Ovary (tissue), 9 donors: Measurements from ENCODE around the gene COPRS. TPM values are rescaled to one million over a fixed set of nuclear protein-coding genes. Genes with fewer than 3 reads are reported as not detected.

ENCODE experiments used
- DNase-seq, 5 donors: peaks; one replicate each; pipeline ENCODE4 v3.0.0-alpha.2; 2019 to 2020
- H3K27ac ChIP-seq, 2 donors: fragments of 200-600 bp; one replicate each; pipeline versions ENCODE4 v1.5.1 to v1.8.0; 2019 to 2022
- H3K27me3 ChIP-seq: fragments of 200-600 bp; one replicate; pipeline ENCODE4 v1.8.0; 2022
- H3K36me3 ChIP-seq: fragments of 200-600 bp; sonication (generic); one replicate; pipeline ENCODE4 v1.5.1; 2019
- H3K4me1 ChIP-seq: one replicate; pipeline ENCODE4 v1.8.1; 2013; ENCODE audit warnings: mild to moderate bottlenecking, moderate library complexity; ENCODE audit not compliant: insufficient read depth
- H3K4me3 ChIP-seq: fragments of 200-600 bp; sonication (generic); one replicate; pipeline ENCODE4 v1.5.1; 2017
- H3K9me3 ChIP-seq, 2 donors: fragments of 200-600 bp in 1 of 2; sonication (generic) in 1 of 2; one replicate each; pipeline versions ENCODE4 v1.5.1 to v1.8.1; 2013 to 2019; ENCODE audit warnings: mild to moderate bottlenecking in 1 of 2, moderate library complexity in 1 of 2
- EP300 ChIP-seq: sonication (generic); formaldehyde crosslinking; IDR thresholded peaks from one replicate; pipeline ENCODE4 v1.6.1; 2017; ENCODE audit warnings: antibody characterized with exemption
- POLR2A ChIP-seq: fragments of 450-650 bp; IDR thresholded peaks from one replicate; pipeline ENCODE4 v1.6.1; 2017; ENCODE audit warnings: antibody characterized with exemption, mild to moderate bottlenecking, moderate library complexity
- WGBS, 3 donors: extraction: QIAGEN DNeasy Blood & Tissue Kit in 1 of 3; methylation state at CpG; one replicate each; pipeline versions ENCODE4 v1.1.5 to v1.1.7; 2013 to 2017; 5-methylcytosine and 5-hydroxymethylcytosine counted together
- intact Hi-C, 4 donors: fragments of 100-400 bp; cut with DNase I; formaldehyde crosslinking; loops; one replicate each; pipeline versions ENCODE4 v1.11.0 to v1.15.1; 2022 to 2023
- polyA plus RNA-seq, 2 donors: library from polyadenylated mRNA; stranded (reverse); fragments of 200-250 nt in 1 of 2; fragments of 350-450 nt in 1 of 2; fragmentation: Illumina TruSeq in 1 of 2; extraction: RNeasy Lipid Tissue Mini Kit (QIAGEN cat#74804) in 1 of 2; gene quantifications; one replicate each; pipeline ENCODE4 v1.2.3, GENCODE V29; 2013 to 2014
- total RNA-seq, 7 donors: library from RNA; depleted of rRNA in 2 of 7; stranded (reverse); fragments of >200 nt in 2 of 7; fragmentation: NEBNext Ultra II Directional in 3 of 7; extraction: Animal tissue kit (Norgen Biotek cat#: 25700) in 3 of 7; gene quantifications; one replicate each; pipeline versions ENCODE4 v1.1.0 to v1.2.4, GENCODE V29; 2016 to 2023
- TF ChIP-seq, protein P1 (sequence below), 3 donors: fragments of 450-650 bp in 2 of 3; fragments of 200-600 bp in 1 of 3; IDR thresholded peaks; one replicate each; pipeline versions ENCODE4 v1.5.1 to v1.8.0; 2016 to 2022; ENCODE audit warnings: antibody characterized with exemption in 3 of 3, mild to moderate bottlenecking in 1 of 3
- donor health status: DM: no; HTN: no; CAD: no; lungs with moderate emphysema.
- donor health status: DM: no; HTN: no; CAD: no.
- donor health status: Bipolar disorder and iron deficiency.
- donor health status: DM: yes; HTN: yes; CAD: no.
- donor health status: DM: no; HTN: no; CAD: no.
- donor health status: DM: yes; HTN: yes; CAD: no.

Gene COPRS
- total and polyA plus RNA-seq, 9 donors: 43.7 to 116 (median 53.9) TPM

DNA sequence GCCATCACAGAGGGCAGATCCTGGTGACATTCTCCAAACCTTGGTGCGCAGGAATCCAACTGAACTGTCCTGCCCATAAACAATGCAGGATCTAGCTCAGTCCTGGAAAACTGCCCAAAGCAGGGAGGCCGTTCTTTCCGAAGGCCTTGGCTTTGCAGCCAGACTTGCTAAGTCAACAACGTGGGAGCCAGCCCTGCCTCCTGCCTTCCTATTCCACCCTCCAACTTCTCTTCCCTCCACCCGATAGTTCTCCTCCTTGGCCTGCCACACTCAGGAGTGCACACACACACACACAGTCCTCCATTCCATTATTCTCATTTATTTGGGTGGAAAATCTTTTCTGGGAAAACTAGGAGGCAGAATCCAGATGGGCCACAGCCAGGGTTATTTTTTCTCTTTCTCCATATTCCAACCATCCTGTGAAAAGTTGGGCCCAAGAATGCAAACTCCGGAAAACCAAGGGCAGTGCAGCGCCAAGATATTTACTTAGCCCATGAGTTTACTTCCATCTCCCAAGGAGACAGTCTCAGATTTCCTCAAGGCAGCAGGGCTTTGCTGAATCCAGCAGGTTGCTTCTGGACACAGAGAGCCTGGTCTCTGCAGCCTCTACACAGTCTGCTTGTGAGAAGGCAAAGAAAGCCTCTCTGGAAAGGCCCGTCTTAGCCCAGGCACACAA, 15.8 kb downstream of the COPRS start:
- intact Hi-C loops: loop anchor here in 3 of 4 donors (2.0 to 10.0 kb wide), 4 partner anchors 284 to 408 kb away; no protein-coding TSS in a partner anchor
- 7 to 14% (median 10%) methylated on average over 8 of the region's 8 CpGs for WGBS, 3 donors
- DNase-seq: peak; percentile 71 to 80 (median 74)
- H3K27me3 ChIP-seq: no peaks in the 10 kb centered on the region
- TF ChIP-seq POLR2A (no peak), EP300 (no peak)
- TF ChIP-seq, protein P1, sequence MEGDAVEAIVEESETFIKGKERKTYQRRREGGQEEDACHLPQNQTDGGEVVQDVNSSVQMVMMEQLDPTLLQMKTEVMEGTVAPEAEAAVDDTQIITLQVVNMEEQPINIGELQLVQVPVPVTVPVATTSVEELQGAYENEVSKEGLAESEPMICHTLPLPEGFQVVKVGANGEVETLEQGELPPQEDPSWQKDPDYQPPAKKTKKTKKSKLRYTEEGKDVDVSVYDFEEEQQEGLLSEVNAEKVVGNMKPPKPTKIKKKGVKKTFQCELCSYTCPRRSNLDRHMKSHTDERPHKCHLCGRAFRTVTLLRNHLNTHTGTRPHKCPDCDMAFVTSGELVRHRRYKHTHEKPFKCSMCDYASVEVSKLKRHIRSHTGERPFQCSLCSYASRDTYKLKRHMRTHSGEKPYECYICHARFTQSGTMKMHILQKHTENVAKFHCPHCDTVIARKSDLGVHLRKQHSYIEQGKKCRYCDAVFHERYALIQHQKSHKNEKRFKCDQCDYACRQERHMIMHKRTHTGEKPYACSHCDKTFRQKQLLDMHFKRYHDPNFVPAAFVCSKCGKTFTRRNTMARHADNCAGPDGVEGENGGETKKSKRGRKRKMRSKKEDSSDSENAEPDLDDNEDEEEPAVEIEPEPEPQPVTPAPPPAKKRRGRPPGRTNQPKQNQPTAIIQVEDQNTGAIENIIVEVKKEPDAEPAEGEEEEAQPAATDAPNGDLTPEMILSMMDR (IDR thresholded peaks at IDR 0.05): no peak
- no peak overlapping the region for H3K4me3 ChIP-seq
- H3K4me1 ChIP-seq: peaks cover 8% of the 10 kb centered on the region
- no peaks in the 10 kb centered on the region for H3K9me3 ChIP-seq
- H3K36me3 ChIP-seq: no peaks in the 10 kb centered on the region
- peak overlapping the region in 1 of 2 donors; percentile 55 for H3K27ac ChIP-seq

DNA sequence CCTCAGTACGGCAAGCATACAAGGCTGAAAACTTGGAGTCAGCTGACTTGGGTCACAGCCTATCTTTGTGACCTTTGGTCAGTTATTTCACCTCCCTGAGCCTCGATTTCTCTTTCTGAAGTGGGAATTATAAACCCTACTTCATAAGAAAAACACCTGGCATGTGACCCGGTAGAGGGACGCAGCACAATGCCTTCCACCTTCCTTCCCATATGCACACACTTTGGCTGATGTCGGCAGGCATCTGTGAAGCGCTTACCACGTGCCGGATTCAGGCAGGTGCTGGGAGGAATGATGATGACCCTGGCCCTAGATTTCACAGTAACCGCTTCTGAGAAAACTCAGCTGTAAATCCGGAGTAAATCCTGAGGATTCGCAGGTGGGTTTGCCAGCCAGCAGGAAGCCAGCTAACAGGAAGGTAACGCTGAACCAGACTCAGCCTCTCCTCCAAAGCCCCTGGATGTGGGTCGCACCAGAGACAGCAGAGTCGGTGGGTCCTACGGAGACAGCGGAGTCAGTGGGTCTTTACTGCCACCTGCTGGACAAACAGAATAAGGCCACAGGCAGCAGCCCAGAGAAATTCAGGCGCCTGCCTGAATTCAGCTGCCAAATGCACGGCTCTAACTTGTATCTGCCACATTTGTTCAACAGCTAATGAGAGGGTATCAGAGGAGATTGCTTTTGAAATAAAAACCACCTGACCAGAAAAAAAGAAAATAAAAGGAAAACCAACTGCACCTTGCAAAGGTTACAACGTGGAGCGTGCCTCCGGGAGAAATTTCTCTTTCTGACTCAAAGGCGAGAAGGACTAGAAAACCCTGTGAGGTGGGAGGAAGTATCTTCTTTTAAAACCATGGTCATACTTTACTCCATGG, 16.6 kb downstream of the COPRS start:
- TF ChIP-seq, protein P1 (IDR thresholded peaks at IDR 0.05): peak; percentile 92 to 95 (median 94)
- TF ChIP-seq EP300 (no peak), POLR2A (no peak)
- no peaks in the 10 kb centered on the region for H3K9me3 ChIP-seq
- peak overlapping the region; percentile 24 for H3K4me3 ChIP-seq
- 4 to 7% (median 6%) methylated on average over 22 of the region's 22 CpGs for WGBS, 3 donors
- DNase-seq: peak; percentile 73 to 78 (median 78)
- intact Hi-C loops: loop anchor here in 3 of 4 donors (2.0 to 10.0 kb wide), 4 partner anchors 284 to 408 kb away; no protein-coding TSS in a partner anchor
- peak overlapping the region in 1 of 2 donors; percentile 55 for H3K27ac ChIP-seq
- peaks cover 8% of the 10 kb centered on the region for H3K4me1 ChIP-seq
- no peaks in the 10 kb centered on the region for H3K27me3 ChIP-seq
- no peaks in the 10 kb centered on the region for H3K36me3 ChIP-seq

DNA sequence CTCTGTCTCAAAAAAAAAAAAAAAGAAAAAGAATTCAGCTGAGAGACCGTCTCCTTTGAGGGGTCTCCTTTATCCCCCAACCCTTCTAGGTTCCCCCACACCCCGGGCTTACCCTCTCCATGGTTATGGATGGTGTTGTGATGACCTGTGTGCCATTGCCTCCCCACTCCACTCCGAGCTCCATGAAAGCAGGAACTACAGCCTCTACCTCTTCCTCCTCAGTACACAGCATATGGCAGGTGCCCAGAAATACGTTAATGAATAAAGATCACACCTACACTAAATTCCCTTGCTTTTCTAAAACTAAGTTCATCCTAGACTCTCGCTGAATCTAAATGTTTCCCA, 17.2 kb downstream of the COPRS start:
- Histone ChIP-seq H3K27ac (no peak overlapping the region), H3K27me3 (no peaks in the 10 kb centered on the region), H3K9me3 (no peaks in the 10 kb centered on the region), H3K4me3 (no peak overlapping the region), H3K4me1 (peaks cover 8% of the 10 kb centered on the region), H3K36me3 (no peaks in the 10 kb centered on the region)
- TF ChIP-seq EP300: no peak
- TF ChIP-seq POLR2A: no peak
- TF ChIP-seq, protein P1 (IDR thresholded peaks at IDR 0.05): no peak
- 48 to 62% (median 53%) methylated on average over 5 of the region's 5 CpGs for WGBS, 3 donors
- intact Hi-C loops: loop anchor here in 3 of 4 donors (2.0 to 10.0 kb wide), 4 partner anchors 283 to 407 kb away; no protein-coding TSS in a partner anchor
- no peak for DNase-seq

DNA sequence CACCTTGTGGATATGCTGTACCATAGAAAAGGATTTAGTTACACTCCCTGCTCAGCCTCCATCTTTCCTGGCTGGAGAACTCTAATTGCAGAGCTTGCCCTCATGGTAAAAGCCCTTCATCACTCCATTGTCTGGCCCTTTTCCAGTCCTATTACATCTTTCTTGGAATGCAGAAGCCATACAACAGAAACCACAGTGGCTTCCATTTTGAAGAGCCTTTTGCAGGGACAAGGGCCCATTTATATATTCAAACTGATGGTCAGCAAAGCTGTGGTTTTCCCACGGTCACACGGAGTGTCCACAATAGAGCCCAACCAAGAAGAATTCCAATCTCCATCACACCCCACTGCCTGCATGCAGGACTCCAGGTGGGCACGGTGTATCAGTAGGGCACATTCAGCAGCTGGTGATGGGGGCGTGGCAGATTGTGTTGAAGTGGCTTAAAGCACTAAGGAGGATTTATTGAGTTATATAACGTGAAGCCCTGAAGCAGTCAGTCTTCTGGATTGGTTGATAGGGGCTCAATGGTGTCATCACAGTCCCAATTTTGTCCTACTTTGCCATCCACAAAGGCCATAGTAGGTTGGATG, 20.3 kb downstream of the COPRS start:
- H3K27me3 ChIP-seq: no peaks in the 10 kb centered on the region
- 85 to 90% (median 89%) methylated on average over 5 of the region's 5 CpGs for WGBS, 3 donors
- DNase-seq: no peak
- intact Hi-C loops: loop anchor here in 1 of 4 donors (5.0 kb wide), 1 partner anchor 401 kb away; no protein-coding TSS in a partner anchor
- no peak overlapping the region for H3K27ac ChIP-seq
- peaks cover 5% of the 10 kb centered on the region for H3K4me1 ChIP-seq
- H3K36me3 ChIP-seq: no peaks in the 10 kb centered on the region
- no peak overlapping the region for H3K4me3 ChIP-seq
- no peaks in the 10 kb centered on the region for H3K9me3 ChIP-seq
- TF ChIP-seq POLR2A: no peak
- no peak for TF ChIP-seq EP300
- TF ChIP-seq, protein P1 (IDR thresholded peaks at IDR 0.05): no peak
